GM18519 (cell line): ENCODE data around the gene GTPBP2.
"Not testable (repeated sequence)": the region's sequence is repeated elsewhere in the genome, so short reads cannot be mapped to it uniquely, and the experiment has no call there.

ENCODE experiments used
- ATAC-seq: cut with Tn5 transposase; IDR thresholded peaks from one replicate; pipeline ENCODE4 v1.9.1; 2021; ENCODE audit warnings: mild to moderate bottlenecking, moderate library complexity; ENCODE audit not compliant: unreplicated experiment, low FRiP score

Gene GTPBP2

DNA sequence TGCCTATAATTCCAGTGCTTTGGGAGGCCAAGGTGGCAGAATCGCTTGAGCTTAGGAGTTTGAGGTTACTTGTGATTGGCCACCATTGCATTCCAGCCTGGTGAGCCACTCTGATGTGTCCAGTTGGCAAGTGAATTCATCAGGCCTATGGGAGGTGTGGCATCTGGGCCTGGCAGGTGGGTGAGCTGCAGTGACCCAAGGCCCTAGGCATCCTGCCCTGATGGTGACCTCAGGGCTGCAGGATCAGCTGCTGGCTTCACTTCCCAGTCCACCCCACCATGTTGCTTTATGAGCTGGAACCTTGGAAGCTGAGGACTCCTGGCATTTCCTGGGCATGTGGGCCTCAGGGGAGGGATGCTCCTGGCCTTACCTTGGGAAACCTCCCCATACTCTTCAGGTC is 36.3 kb upstream of the GTPBP2 start:
- ATAC-seq: no peak

DNA sequence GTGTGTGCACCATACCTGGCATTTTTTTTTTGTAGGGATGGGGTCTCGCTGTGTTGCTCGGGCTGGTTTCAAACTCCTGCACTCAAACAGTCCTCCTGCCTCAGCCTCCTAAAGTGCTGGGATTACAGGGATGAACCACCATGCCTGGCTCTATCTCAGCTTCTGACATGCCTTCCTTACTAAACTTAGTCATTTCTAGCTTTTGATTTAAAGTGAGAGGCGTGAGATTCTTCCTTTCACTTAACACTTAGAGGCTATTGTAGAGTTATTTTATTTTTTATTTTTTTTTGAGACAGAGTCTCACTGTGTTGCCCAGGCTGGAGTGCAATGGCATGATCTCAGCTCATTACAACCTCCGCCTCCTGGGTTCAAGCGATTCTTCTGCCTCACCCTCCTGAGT is 33.9 kb upstream of the GTPBP2 start:
- ATAC-seq: not testable (repeated sequence)

DNA sequence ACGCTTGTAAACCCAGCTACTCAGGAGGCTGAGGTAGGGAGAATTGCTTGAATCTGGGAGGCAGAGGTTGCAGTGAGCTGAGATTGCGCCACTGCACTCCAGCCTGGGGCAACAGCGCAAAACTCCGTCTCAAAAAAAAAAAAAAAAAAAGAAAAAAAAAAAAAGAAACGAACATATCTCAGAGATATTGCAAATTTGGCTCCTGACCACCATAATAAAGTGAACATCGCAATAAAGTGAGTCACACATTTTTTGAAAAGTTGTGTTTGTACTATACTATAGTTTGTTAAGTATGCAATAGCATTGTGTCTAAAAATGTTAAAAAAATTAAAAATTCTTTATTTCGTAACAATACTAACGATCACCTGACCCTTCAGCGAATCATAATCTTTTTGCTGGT is 29.1 kb upstream of the GTPBP2 start:
- ATAC-seq: no peak

DNA sequence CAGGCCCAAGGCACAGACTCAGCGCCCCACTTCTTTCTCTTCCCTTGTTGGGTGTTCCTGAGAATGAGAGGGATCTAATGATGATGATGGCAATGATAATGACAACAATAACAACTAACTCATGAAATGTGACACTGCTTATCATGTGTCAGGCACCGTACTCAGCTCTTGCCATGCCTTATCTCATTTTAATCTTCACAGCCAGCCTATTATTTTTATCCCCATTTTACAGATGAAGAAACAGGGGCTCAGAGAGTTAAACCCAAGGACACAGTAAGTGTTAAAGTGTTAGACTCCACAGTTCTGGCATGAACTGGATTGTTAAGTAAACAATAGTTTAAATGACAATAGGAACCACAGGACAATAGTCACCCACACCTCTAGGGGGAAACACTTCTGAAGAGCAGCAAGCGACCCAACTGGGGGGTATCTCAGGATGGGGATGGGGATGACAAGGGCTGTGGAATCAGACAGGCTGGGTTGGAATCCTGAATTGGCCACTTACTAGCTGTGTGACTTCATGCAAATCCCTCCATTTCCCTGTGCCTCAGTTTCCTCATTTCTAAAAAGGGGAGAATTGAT is 28.2 kb upstream of the GTPBP2 start:
- no peak for ATAC-seq

DNA sequence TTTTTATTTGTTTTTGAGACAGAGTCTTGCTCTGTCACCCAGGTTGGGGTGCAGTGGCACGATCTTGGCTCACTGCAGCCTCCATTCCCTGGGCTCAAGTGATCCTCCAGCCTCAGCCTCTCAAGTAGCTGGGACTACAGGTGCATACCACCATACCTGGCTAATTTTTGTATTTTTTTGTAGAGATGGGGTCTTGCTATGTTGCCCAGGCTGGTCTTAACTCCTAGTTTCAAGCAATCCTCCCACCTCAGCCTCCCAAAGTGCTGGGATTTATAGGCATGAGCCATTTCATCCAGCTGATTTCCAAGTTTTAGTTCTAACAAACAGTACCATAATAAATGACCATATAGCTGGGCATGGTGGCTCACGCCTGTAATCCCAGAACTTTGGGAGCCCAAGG is 23.8 kb upstream of the GTPBP2 start:
- not testable (repeated sequence) for ATAC-seq

DNA sequence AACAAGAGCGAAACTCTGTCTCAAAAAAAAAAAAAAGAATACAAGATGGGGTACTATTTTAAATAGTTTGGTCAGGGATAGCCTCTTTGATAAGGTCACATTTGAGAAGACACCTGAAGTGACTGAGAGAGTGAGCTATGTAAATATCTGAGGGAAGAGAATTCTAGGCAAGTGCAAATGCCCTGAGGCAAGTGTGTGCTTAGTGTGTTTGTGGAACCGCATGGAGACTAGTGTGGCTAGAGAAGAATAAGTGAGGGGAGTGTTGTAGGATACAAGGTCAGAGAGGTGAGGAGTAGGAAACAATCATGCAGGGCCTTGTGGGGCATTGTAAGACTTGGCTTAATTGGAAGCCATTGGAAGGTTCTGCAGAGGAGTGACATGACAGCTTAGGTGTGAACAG is 19.2 kb upstream of the GTPBP2 start:
- ATAC-seq: no peak

DNA sequence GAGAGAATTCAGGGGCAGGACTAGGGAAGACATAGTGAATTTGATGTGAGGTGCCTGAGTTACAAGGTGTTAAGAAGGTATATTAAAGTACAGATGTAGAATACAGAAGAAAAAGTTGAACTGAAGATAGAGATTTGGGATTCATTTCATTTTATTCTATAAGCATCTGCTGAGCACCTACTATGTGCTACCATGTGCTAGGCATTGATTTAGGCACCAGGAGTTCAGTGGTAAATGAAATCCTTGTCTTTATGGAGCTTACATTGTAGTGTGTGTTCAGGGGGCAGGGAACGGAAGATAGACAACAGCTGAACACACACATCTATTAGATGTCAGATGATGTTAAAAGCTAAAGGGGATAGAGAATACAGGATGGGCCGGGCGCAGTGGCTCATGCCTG is 18.5 kb upstream of the GTPBP2 start:
- ATAC-seq: no peak

DNA sequence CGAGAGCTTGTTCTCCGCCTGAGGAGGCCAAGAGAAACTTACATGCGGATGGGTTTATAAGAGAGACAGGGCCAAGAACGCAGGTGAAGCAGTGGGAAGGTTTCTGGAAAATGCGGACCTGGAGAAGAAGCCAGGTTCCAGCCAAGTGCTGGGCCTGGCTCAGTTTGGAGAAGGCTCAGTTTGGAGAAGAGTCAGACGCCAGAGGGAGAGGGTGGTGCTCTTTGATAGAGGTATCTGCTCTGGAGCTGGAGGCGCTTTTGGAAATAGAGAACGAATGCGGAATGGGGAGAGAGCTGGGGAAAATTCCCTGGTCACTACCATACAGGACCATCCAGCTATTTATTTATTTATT is 16.5 kb upstream of the GTPBP2 start:
- ATAC-seq: no peak

DNA sequence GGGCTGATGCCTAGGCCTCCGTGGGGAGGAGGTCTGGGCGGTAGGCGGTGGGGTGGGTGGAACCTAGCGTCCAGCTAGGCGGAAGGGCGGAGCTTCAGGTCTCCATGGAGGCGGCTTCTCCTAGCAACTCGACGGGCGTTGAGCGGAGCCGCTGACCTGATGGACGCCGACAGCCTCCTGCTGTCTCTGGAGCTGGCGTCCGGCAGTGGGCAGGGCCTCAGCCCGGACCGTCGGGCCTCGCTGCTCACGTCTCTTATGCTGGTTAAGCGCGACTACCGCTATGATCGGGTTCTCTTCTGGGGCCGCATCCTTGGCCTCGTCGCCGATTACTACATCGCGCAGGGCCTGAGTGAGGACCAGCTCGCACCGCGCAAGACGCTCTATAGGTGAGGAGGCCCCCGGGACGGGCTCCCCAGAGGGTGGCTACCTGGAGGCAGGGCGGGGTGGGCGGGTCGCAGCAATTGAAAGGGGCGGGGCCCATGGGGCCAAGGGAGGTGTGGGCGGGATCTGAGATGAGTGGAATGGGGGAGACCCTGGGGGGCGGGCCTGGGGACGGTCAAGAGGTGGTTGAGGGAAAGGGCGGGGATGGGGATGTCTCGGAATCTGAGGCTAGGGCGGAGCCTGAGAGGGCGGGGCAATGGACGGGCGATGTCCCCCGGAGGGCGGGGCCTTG is 16.0 kb upstream of the GTPBP2 start, which contains the start of gene RSPH9:
Gene RSPH9 (plus strand): TSS at position 97 of the 673 bp plus-strand sequence. CDS start 63 bp downstream, at position 160.
- no peak for ATAC-seq

DNA sequence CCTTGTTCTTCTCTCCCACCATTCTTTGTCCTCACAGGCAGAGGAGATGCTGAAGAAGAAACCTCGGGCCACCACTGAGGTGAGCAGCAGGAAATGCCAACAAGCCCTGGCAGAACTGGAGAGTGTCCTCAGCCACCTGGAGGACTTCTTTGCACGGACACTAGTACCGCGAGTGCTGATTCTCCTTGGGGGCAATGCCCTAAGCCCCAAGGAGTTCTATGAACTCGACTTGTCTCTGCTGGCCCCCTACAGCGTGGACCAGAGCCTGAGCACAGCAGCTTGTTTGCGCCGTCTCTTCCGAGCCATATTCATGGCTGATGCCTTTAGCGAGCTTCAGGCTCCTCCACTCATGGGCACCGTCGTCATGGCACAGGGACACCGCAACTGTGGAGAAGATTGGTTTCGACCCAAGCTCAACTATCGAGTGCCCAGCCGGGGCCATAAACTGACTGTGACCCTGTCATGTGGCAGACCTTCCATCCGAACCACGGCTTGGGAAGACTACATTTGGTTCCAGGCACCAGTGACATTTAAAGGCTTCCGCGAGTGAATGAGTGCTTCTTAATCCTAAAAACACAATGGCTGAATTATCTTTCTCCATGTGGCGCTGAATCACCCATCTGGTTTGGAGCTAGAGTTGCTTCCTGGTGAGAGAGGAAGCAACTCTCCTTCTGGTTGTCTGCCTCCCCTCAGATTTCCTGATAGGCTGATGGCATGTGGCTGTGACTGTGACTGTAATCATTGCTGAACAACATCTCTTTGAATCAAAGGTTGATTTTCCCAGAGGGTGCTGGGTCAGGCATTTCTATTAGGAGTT is 11.1 kb upstream of the GTPBP2 start:
- no peak for ATAC-seq

DNA sequence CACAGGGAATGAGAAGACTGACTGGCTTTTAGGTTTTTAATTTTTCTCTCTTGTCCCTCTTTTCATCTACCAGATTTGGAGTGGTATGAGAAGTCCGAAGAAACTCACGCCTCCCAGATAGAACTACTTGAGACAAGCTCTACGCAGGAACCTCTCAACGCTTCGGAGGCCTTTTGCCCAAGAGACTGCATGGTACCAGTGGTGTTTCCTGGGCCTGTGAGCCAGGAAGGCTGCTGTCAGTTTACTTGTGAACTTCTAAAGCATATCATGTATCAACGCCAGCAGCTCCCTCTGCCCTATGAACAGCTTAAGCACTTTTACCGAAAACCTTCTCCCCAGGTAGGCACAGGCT is 7.2 kb upstream of the GTPBP2 start:
- ATAC-seq: no peak

DNA sequence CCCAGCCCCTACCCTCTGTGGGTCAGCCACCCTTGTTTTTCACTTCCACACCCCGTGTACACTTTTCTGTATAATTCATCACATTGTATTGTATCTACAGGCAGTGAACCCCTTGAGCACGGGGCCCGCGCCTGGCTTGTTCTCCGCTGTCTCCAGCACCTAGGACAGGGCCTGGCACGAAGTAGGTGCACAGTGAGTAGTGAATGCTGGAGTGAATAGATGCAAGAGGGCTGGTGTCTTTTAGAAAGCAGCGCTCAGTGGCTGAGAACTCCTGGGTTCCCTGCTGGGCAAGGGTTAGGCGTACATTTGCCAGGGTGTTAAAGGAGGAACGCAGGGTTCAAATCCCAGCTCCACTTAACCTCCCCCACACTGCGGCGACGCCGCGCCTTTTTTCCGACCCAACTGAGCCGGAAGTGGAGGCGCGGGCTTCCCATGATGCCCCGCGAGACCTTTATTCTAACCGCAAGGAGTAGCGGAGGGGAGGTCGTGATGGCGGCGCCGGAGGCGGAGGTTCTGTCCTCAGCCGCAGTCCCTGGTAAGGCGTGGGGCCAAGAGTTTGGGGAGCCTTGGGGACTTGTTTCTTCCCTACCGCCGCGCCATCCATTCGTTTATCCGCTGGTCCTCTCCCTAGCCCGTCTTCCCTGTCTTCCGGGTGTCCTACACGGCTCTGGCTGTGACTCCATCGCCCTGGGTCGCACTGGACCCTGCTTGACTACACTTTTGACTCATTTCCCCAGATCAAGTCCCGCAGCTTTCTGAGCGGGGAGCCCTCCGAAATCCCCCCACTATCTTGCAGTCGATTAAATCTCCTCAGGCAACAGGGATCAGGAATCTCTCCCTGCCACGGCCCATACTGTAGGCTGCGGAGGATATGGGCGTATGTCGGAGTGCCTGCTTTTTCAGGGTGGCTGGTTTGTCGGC is 6.6 kb upstream of the GTPBP2 start, which contains the start of gene MAD2L1BP:
Gene MAD2L1BP (plus strand): TSS at position 454 of the 921 bp plus-strand sequence. CDS start 36 bp downstream, at position 490.
- peak; percentile 58 for ATAC-seq

DNA sequence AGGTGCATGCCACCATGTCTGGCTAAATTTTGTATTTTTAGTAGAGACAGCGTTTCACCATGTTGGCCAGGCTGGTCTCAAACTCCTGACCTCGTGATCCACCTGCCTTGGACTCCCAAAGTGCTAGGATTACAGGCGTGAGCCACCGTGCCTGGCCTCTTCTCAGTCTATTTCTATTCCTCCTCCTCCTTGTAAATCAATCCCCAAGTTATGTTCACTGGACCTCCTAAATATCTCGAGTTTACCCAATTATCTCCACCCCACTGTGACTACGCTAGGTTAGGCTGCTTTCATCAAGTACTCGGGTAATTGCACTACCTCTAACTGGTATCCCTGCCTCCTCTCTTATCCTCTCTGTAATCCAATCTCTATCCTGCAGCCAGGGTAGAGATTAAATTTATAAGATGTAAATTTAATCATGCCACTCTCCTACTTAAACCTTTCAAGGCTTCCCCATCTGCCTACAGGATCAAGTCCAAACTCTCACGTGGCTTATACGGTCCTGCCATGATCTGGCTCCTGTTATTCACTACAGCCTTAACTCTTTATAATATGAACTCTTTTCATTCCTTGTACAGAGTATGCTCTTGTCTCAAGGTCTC is 5.7 kb upstream of the GTPBP2 start:
- no peak for ATAC-seq

DNA sequence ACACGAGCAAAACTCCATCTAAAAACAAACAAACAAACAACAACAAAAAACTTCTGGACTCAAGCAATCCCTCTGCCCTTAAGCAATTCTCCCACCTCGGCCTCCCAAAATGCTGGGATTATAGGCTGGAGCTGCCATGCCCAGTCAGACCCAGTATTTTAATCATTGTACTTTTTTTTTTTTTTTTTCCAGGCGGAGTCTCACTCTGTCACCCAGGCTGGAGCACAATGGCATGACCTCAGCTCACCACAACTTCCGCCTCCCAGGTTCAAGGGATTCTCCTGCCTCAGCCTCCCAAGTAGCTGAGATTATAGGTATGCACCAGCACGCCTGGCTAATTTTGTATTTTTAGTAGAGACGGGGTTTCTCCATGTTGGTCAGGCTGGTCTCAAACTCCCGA is 3.9 kb upstream of the GTPBP2 start:
- ATAC-seq: not testable (repeated sequence)

DNA sequence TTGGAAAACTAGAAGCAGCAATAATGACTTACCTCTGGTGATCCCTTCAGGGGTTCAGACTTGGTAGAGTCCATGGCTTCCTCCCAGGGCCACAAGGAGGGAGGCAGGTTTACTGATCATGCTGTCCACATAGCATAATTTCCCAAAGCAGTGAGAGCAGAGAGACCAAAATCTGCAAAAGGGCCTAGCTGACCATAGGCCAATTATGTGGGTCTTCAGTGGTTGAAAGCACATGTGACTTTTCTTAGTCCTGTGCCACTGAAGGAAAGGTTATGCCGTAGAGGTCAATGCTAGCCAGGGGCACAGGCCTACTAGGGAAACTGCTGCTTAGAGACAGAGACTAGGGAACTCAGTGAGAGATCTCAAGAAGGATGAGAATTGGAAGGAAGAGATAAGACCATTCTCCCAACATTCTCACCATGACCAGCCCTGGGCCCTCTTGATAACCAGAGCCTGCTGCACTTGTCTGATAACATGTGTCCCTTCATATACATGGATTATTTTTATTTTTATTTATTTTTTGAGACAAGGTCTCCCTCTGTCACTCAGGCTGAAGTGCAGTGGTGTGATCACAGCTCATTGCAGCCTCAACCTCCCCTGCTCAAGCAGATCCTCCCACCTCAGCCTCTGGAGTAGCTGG is 2.0 kb upstream of the GTPBP2 start:
- no peak for ATAC-seq

DNA sequence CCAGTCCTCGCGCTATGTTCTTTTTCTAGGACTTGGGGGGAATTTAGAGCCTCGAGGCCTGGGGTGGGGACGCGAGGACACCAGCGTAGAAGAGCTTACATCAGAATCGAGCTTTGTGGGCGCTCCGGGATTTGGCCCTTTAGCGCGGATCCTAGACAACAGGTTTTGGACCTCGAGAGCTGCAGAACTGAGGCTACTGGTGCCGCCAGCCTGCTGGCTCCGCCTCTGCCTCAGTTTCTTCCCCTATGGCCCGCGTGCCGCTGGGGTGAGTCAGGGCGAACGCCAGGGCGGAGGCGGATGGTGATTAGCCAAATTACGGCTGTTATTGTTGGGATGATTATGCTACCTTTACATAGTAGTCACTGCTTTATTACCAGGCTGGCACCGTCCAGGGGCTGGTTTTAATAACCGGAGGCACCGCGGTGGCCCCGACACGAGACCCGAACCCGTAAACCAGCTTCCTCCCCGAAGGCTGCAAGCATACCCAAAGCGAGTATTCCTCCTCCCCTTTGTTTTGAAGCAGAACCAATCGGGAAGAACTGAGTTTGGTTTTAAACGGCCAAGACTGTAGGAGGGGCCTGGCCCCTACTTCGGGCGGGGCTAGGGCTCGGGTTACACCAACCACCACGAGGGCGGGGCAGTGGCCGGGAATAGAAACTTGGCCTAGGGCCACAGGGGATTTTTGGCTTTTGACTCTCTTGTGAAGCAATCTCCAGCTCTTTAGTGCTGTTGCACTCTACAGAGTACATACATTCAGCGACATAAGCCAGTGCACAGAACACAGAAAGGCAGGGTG is 639 bp upstream of the GTPBP2 start:
- ATAC-seq: peak; percentile 48

DNA sequence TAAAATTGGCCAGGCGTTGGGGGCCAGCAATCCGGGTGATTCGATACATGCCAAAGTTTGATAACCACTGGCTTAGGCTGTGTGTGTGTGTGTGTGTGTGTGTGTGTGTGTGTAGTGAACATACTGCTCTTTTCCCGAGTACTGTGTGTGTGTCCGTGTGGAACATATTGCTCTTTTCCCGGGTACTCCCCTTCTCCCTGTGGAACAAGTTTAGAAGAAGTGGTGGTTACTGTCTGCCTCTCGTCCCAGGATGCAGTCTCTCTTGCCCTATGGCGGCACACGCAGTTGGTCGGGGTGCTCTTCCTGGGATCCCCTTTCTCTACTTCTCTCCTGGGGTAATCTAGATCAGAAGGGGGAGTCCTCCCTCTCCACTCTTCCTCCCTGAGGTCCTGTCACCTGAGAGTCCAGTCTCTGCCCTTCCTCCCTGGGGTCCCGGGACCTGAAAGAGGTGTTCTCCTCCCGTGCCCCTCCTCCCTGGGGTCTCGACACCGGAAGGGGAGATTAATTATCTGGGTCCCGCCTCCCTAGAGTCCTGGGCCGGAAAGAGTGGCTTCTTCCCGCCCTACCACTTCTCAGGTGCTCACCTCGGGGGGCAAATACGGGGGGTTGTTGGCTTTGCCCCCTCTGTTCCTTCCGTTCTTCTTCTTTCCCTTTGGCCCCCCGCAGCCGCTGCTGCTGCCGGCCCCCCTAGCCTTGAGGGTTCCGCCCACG is 516 bp downstream of the GTPBP2 start:
- no peak for ATAC-seq
